Middle frontal gyrus (tissue), 1 donor: ENCODE data around the gene NPIPA5.
"Not testable (repeated sequence)": the region's sequence is repeated elsewhere in the genome, so short reads cannot be mapped to it uniquely, and the experiment has no call there.

Experiments
- DNase-seq: peaks from one replicate; pipeline ENCODE4 v3.0.0-alpha.2; 2015; ENCODE audit warnings: low spot score; ENCODE audit errors: extremely low spot score

Gene NPIPA5

DNA sequence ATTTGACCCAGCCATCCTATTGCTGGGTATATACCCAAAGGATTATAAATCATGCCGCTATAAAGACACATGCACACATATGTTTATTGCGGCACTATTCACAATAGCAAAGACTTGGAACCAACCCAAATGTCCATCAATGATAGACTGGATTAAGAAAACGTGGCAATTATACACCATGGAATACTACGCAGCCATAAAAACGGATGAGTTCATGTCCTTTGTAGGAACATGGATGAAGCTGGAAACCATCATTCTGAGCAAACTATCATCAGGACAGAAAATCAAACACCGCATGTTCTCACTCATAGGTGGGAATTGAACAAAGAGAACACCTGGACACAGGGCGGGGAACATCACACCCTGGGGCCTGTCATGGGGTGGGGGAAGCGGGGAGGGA, 14.9 kb upstream of the NPIPA5 start:
- DNase-seq, result not testable (repeated sequence)

DNA sequence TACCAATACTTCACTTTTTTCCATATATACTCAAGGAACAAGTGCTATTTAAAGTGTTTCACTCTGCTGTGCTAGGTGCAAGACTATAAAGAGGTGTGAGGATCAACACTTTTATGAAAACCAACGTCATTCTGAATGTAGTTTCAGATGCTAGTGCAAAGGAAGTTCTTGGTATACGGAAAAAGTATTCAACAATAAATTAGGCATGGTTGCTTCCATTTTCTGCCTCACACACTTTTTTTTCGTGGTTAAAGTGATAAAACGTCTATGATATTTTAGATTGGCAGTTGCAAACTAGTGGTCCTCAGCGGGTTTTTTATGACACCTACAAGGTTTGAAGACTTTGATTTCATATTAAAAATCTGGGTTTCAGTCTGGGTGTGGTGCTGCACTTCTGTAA, 11.8 kb upstream of the NPIPA5 start:
- DNase-seq, result not testable (repeated sequence)

DNA sequence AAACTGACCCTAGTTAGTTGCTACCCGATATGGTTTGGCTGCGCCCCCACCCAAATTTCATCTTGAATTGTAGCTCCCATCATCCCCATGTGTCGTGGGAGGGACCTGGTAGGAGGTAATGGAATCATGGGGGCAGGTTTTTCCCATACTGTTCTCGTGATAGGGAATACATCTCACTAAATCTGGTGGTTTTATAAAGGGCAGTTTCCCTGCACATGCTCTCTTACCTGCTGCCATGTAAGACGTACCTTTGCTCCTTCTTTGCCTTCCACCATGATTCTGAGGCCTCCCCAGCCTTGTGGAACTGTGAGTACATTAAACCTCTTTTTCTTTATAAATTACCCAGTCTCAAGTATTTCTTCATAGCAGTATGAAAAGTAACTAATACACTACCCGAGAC, 10.0 kb upstream of the NPIPA5 start:
- not testable (repeated sequence) for DNase-seq

DNA sequence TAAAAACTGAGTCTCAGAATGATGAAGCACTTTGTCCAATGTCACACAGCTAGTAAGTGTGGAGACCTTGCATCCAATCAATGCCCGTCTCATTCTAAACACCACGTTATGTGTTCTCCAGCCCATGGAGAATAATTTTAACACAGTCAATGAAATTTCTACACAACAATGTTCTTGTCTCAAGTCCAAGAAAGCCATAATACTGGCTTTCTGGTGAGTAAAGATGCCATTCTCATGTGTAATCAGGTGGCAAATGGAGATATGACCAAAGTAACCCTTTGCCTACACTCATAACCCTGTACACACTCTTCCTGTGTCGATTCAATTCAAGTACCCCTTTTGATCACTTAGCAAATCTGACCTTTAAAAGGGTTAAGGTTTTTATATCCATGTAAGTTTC, 4.7 kb upstream of the NPIPA5 start:
- not testable (repeated sequence) for DNase-seq

DNA sequence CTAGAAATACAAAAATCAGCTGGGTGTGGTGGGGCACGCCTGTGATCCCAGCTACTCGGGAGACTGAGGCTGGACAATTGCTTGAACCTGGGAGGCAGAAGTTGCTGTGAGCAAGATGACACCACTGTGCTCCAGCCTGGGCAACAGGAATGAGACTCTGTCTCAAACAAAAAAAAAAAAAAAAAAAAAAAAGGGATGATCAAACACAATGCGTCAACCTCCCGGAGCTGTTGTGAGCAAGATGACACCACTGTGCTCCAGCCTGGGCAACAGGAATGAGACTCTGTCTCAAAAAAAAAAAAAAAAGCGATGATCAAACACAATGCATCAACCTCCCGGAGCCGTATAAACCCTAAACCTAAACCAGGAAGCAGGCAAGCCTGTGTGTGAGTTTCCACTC, 20.6 kb downstream of the NPIPA5 start:
- DNase-seq, result not testable (repeated sequence)

DNA sequence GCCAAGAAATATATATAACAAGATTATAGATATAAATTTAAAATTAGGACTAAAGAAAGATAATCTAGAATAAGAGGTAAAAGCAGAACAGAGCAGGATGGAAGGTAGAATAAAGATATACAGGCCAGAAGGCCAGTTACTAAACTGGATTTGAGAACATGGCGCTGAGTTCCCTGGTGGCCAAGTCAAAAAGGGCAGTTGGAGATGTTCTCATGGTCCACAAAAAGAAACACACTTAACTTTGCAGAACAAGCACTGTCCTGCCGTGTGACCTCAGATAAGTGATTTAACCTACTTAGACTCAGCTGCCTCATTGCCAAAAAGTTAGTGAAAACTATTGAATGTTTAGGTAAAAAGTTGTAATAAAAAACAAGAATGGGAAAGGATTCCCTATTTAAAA, 23.2 kb downstream of the NPIPA5 start:
- DNase-seq, result not testable (repeated sequence)

DNA sequence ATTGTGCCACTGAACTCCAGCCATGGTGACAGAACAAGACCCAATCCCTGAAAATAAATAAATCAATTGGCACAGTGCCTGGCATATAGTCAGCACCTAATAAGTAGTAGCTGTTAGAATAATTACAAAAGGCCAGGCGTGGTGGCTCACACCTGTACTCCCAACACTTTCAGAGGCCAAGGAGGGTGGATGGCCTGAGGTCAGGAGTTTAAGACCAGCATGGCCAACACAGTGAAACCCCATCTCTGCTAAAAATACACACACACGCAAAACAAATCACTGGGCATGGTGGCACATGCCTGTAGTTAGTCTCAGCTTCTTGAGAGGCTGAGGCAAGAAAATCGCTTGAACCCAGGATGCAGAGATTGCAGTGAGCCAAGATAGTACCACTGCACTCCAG, 25.2 kb downstream of the NPIPA5 start:
- DNase-seq, result not testable (repeated sequence)

DNA sequence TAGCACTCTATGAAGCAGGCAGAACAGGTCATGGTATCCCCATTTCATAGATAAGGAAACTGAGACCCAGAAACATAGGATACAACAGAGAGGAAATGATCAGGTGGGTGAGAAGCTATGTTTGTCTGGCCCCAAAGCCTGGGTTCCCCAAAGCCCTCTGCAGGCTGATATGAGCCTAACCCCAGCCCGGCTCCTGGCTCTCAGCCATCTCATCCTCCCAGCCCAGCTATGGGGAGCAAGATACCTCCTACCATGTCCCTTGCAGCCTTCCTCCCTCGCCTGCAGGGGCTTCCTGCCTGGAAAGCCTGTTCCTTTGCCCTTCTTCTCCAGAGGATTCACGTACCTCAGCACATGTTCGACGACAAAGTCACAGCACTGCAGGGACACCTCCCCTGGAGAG, 26.3 kb downstream of the NPIPA5 start:
- DNase-seq, result not testable (repeated sequence)

DNA sequence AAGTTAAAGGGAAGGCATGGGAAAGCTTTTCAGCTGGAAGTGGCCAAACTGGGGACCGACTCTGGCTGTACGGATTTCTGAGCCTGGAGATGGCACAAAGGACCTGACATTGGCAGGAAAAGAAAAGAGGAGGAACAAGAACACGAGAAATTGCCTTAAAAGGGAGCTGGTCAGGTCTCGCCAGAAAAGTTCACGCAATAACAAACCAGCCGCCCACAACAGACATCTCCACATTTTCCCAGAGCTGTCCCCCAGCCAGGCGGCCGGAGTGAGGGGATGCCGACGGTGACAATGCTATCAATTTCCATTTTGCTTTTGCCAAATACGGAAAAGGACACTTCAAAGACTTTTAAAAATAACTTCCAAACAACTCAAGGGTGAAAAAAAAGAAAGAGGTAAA, 26.8 kb downstream of the NPIPA5 start:
- DNase-seq, result not testable (repeated sequence)

DNA sequence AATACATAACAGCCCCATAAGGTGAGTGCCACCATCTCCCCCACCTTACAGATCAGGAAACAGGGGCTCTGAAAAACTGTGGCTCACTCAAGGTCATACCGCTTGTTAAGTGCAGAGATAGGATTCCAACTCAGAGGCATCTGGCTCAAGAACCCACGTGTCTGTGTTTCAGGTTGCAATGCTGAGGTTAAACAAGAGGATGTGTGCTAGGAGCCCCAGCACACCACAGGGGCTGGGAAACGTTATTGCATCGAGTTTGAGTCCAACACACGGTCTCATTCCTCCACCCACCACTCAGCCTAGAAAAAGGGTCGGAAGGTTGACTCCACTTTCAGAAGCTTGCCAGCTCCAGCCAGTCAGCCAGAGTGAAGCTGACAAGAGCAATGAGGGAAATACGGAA, 29.4 kb downstream of the NPIPA5 start:
- not testable (repeated sequence) for DNase-seq

DNA sequence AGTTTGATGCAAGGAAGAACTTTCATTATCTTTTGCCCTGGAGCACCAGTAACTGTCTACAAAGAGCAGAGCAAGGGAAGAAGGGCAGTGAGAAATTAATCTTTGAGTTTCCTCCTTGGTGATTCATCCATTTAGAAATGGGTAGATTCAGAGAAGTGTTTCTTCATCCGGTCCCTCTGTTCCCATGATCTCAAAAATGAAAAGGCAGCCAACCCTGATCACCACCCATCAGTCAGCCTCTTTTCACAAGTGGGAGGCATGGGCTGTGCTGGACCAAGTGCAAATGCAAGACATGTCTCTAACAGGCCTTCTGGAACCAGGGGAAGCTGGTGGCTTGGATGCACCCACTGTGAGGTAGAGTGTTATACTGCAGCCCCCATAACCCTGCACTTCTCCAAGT, 35.8 kb downstream of the NPIPA5 start:
- not testable (repeated sequence) for DNase-seq

DNA sequence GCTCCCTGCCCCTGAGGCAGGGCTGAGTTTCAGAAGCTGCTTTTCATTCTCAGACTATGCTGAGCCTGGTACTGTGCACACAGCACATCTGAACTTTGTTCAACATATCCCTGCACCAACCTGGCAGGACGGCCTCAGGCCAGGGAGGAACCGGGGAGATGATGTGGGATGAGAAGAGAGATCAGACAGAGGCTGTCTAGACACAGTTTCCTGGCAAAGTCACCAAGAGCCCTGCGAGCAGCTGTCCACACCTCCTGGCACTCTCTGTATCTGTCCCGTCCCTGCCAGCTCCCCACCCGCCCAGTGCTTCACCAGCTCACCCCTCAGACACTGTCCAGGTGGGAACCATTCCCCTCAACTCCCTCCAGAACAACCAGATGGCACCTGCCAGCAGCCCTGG, 39.1 kb downstream of the NPIPA5 start:
- not testable (repeated sequence) for DNase-seq

DNA sequence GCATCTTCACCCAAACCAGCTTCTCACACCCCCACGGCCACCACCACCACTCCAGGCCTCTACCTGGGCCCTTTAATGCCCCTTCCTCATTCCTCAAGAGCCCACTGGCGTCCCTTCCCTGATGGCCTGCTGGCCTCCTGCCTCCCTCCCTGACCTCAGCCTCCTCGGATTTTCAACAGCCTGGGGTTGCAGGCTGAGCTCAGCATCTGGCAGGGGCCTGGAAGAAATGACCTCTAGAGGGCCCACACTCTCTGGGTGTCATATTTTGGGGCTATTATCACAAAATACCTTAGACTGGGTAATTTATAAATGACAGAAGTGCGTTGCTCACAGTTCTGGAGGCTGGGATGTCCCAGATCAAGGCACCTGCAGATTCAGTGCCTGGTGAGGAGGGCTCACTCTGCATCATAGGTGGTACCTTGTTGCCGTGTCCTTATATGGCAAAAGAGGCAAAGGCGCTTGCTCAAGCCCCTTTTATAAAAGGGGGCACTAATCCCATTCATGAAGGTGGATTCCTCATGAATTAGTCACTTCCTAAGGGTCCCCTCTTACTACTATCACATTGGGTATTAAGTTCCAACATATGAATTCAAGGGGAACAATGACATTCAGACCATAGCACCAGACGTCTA, 40.0 kb downstream of the NPIPA5 start:
- not testable (repeated sequence) for DNase-seq

DNA sequence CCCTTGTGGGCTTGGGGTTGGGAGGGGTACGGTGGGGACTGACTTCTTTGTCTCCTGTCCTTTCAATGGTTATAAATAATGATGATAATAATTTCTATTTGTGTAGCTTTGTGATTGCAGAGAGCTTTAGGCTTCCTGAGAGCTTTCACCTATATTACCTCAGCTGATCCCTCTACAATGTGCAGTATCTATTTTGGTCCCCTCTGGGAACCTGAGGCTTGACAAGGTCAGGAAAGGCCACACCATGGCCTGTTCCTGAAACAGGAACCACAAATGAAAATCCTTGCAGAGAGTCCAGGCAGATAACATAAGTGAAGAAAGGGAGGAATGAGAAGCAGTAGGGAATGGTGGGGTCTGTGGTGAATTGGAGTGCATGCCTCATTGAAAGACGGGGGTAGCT, 42.5 kb downstream of the NPIPA5 start:
- DNase-seq, result not testable (repeated sequence)

DNA sequence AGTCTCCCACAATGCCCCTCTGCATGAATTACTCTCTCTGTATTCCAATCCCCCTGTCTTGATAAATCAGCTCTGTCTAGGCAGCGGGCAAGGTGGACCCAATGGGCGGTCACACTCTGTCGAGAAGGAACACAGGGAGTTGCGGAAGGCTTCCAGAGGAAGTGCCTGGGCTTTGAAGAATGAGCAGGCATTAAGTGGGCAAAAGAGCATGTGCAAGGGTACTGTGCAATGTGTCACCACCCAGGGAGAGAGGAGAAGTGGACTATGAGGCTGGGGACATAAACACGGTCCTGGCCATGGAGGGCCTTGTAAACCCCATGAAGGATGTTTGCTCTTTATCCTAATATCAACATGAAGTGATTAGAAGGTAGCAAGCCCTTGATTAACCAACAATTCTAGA, 44.1 kb downstream of the NPIPA5 start:
- not testable (repeated sequence) for DNase-seq

DNA sequence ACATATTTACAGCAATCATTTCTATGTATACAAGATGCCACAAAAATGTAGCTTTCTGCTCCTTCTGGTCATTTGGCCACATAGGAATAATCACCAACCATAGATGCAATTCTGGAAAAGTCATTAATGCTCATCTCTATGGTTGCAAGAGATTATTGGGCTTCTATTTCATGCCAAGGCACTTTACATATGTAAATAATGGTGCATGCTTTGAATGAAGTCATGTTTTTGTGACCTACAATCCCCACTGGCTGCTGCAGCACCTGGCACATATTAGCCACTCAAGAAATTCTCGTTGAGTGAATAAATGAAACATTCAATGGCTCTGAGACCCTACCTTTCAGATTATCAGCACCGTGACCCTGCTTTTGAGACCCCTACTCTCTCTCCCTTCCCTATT, 47.1 kb downstream of the NPIPA5 start:
- DNase-seq, result not testable (repeated sequence)

DNA sequence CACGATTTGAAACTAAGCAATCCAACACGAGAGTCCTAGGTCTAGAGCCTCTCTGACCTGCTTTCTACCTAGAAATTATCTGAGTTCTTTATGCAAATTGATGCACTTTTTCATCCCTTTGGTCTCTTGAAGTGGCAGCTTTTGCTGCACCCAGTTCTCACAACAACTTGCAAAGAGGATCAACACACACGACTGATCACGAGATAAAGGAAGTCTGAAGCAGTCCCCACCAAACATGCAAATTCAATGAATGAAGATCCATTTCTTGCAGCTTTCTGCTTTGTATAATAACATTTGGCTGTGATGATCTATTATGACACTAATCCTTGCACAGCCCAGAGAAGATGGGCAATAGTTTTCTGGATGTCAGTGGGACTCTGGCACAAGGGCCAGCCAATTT, 53.1 kb downstream of the NPIPA5 start:
- DNase-seq, result not testable (repeated sequence)

DNA sequence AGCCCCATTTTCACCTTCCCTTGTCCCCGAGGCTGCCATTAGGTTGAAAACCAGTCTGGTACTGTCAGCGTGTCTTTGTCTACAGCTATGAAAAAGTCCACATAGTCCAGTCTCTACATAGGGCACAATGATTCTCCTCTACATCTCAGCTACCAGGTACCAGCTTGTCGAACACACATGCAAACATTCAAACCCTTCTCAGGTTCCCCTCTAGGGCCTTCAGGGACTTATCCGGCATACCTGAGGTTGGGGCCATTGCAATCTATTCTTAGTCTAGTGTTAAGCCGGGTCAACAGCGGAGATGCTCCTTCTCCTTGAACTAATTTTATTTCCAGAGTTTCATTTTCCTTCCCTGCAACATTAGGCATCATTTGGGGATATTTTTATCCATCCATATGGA, 54.7 kb downstream of the NPIPA5 start:
- not testable (repeated sequence) for DNase-seq

DNA sequence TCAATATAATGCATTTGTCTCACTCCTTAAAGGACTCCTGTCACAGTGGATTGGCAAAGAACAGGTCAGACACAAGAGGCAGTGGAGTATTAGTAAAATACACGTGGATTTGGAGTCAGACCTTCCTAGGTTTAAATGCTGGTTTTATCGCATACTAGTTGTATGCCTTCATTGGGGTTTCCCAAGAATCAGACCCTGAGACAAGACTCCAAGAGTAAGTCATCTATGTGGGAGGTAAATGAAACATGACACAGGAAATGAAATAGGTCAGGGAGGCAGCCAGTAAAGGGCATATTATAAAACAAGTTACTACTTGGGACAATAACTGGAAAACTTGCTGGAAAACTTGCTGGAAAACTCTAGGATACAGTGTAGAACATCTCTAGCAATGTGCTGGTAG, 56.9 kb downstream of the NPIPA5 start:
- not testable (repeated sequence) for DNase-seq

DNA sequence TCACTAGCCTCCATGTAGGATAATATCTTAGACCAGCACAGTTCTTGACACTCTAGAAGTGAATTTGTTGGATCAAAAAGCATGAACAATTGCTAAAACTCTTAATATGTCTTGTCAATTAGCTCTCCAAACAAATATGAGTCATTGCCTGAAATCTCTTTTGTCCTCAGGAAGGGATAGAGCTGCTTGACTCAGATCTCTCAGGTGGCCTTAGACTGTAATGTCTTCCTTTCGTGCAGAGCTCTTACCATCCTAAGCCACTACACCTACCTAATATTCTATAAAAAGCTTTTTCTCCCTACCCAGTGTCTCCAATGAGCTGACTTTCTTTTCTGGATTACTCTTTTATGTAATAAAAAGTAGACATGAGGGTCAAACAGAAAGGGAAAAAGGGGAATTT, 63.5 kb downstream of the NPIPA5 start:
- not testable (repeated sequence) for DNase-seq
